Measurements from ENCODE around the gene MIER1.

GRCh38 chr1:67005068-67005467 is 80.3 kb downstream of the MIER1 start:
- TF ChIP-seq CTCF (conservative IDR thresholded peaks at IDR 0.05 in 1 of 2, IDR thresholded peaks at IDR 0.05 in 1 of 2; ENCODE audit: extremely low read depth in 1 of 2, insufficient read depth in 1 of 2, low read depth in 1 of 2, low read length in 2 of 2) (no peak), EZH2 (IDR thresholded peaks at IDR 0.05; ENCODE audit: borderline replicate concordance, low read length) (no peak)
